ENCODE measurements around the gene SPOCK1.

The SPOCK1 gene

DNA sequence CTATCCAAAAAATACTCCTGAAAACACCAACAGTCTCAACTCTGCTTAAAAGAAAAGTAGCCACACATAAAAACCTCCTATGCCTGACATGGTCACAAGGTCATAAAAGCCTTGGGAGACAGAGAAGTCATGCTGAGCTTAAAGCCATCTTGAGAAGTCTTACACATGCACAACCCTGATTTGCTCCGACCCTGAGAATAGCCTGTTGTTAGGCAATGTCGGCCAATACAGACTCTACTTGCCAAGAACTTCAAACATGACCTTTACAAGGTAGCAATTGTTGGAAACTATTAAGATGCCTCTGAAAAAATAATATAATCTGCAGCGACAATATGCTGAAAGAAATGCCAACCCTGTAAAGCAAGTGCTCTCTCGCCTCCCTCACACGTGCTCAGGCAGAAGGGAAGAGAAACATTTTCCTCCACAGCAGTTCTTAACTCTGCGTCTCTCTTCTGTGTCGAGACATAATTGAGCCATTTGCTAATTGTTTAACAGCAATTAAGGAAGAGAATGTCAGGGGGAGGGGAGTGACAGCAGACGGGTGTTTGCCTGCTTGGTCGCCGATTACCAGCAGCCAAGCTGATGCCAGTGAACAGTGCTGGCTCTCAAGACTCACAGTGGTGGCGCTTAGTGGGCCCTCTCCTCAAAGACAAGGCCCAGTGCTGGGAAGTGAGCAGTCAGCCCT is 393.6 kb downstream of the SPOCK1 start:
- no peak for DNase-seq (ENCODE audit: low read depth)

DNA sequence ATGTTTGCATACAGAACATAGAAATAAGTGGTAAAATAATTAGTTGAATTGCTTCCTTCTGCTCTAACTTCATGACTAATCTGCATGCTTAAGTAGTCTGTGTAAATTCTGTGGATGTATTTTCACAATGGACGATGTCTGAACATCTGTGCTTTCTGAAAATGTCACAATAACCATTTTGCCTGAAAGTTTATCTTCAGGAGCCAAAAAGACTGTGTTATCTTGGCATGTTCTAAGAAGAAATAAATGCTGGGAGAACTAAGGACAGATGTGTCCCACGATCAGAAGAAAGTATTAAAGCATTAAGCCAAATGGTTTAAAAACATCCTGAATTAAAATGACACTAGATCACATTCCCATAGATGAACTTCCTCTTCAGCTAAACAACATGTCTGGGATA is 397.6 kb downstream of the SPOCK1 start:
- no peak for DNase-seq (ENCODE audit: low read depth)

DNA sequence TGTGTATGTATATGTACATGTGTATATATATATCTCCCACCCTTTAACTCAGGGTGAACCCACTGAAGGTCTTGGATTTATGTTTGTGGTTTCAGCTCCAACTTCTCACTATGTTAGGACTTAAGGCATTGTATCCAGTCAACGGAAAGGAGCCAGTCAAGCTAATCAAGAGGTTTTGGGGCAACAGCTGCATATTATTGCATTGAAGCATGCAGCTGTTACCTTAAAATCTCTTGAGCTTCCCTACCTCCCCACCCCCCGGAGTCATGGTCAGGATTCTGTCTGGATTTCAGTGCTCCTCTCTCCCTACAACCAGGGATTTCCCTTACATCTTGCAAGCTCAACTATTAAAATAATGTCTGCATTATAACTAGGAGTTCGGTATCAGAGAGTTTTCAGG is 399.5 kb downstream of the SPOCK1 start:
- DNase-seq (ENCODE audit: low read depth) = no peak

DNA sequence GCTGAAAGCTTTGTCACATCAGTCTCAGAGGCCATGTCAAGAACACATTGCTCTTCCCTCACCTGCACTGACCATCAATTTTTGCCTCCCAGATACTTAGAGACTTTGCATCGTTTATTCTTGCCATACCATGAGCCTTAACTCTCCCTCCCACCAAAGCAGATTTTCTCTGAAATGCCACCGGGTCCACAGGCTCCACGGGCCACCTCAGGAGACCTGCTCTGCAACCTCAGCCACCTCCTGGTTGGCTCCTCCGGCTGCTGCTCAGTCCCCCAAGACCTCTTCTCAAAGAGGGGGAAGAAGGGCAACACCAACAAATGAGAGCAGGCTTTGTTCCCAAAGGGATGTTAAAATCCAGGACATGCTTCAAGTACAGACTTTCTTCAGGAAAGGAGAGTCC is 400.5 kb downstream of the SPOCK1 start:
- DNase-seq (ENCODE audit: low read depth) = no peak

DNA sequence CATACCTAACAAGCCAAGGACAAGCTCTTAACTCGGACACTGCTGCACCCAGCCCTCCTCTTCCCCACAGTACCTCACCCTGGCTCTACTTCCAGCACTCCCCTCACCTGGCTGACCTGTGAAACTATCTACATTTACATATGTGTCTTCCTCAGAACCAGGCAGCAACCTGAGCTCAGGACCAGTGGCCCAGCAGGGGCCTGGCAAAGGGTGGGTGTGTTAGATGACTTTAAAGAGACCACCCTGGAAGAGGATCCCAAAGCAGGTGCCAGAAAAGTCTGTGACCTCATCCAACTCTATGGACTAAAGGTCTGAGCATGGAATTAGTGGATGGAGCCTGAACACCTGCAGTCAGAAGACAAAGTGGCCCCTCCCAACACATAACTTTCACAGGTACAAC is 400.9 kb downstream of the SPOCK1 start:
- DNase-seq (ENCODE audit: low read depth) = no peak

DNA sequence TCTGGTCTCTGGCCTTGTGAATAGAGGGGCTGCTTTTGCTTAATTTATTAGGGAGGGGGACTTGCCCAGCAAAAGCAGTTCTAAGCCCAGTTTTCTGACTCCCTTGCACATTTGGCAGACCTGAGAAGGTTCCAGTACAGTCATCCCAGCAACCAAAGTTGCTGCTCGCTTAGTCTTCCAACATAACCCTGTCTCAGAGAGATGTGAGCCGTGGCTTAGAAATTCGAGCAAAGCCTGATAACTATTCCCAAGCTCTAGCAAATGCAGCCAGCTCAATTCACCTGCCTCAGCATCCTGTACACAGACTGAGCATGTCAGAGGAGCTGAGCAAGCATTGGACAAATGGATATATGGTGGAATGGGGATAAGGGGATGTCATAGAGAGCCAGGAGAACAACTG is 401.9 kb downstream of the SPOCK1 start:
- DNase-seq (ENCODE audit: low read depth) = no peak

DNA sequence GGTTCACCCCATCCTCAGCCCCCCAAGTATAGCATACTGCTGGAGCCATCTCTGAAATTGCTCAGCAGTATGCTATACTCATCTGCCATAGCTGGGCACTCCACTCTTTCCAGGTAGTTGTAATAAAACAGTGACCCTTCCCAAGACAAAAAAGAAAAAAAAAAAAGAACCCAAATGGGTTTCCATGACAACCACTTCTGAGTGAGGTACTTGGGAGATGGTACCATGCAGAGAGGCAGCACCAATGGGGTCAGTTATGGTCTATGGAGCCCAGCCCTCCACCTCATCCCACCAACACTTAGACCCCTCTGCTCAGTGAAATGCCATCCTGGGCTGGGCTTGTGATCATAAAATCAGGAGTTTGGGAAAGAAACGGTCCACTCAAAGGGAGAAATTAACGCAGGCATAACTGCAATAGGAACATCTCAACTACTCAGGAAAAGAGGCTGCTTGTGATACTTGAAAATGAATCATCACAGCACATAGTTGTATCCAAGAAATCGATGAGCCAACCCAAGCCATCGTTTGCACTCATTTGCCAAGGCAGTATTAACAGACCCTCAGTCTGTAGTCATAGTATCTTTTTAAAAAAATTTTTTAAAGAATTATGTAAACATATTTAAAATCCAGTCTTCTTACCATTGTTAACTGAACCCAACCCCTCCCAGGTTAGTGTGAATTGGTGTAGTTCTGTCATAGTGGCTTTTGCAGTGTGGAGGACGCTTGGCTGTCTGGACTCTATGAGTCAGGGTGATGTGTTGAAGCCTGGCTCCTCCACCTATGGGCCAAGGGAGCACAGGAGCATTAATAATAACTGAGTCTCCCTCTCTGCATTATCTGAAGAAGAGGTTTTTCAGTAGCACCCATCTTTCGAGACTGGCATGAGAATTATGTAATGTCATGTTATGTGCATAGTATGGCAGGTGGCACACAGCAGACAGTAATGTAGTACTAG is 402.7 kb downstream of the SPOCK1 start:
- no peak for DNase-seq (ENCODE audit: low read depth)

DNA sequence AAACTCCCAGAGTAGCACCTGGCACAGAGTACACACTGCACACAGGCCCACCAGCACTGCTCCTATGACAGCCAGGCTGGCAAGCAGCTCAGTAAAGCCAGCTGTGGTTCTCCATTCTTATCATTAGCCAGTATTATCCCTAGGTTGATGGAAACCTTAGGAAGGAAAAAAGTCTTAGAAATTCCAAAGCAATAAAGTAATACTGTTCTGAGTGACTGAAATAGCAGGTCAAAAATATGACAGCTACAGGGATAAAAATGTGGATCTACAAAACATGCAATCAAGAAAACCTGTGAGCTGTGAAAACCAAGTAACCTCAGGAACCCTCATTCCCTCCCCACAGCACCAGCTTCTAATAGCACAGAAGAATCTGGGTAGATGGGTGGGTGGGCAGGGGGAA is 403.5 kb downstream of the SPOCK1 start:
- no peak for DNase-seq (ENCODE audit: low read depth)

DNA sequence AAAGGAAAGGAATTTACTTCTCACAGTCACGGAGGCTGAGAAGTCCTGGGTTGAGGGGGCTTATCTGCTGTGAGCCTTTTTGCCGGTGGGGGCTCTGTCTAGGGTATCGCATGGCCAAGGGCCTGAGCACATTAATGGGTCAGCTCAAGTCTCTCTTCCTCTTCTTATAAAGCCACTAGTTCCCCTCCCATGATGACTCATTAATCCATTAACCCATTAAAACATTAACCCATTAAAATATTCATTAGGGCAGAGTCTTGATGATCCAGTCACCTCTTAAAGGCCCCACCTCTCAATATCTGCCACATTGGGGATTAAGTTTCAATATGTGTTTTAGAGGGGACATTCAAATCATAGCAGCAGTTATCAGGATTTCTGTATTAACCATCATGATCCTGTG is 406.3 kb downstream of the SPOCK1 start:
- no peak for DNase-seq (ENCODE audit: low read depth)

DNA sequence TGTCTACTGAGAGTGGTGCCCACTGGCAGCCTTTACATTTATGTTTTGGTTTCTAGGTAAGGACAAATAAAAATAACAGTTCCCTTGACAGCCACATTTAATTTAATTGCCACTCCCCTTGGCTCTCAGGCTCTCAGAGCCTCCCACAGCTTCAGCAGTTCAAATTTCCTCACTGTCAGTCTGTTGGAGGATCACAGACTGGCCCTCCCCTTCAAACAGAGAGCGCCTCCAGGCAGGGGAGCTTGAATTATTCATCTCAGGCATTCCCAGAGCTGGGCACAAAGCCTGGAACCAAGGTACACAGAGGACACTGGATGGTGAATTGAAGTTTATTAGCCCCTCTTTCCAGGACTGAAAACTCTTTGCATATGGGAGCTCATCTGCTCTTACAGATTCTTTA is 407.7 kb downstream of the SPOCK1 start:
- DNase-seq (ENCODE audit: low read depth) = no peak

DNA sequence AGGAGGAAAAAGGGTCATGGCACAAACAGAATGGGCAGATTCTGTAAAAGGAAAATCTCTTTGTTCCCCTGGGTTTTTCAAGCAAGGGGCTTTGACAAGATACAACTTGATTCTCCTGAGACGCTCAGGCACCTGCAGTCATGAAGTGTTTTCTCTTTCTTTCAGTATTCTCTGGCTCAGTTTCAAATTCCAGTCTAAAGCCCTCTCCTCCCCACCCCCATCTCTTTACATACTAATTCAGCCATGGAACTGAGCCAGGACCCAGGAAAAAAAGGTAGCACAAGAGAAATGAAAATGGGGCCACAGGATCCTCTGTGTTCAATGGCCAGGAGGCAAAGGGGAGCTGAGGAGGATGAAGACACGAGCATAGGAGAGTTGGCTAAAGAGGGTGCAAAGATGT is 408.4 kb downstream of the SPOCK1 start:
- no peak for DNase-seq (ENCODE audit: low read depth)

DNA sequence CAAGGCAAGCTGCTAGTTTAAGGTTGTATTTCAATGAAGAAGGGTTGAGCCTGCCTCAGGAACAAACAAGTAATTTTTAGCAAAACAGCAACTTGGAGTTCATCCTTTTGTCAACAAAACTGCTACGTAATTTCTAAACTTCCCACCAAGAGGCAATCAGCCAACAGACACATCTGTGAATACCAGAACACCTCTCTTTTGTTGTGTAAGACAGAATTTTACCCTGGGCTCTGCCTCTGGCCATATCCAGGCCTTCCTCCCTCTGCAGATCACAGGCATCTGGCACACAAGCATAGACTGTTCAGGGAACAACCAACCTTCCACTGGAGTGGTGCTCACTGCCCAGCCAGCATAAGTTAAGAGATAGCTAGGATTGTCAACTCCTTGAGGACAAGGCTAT is 409.0 kb downstream of the SPOCK1 start:
- no peak for DNase-seq (ENCODE audit: low read depth)

DNA sequence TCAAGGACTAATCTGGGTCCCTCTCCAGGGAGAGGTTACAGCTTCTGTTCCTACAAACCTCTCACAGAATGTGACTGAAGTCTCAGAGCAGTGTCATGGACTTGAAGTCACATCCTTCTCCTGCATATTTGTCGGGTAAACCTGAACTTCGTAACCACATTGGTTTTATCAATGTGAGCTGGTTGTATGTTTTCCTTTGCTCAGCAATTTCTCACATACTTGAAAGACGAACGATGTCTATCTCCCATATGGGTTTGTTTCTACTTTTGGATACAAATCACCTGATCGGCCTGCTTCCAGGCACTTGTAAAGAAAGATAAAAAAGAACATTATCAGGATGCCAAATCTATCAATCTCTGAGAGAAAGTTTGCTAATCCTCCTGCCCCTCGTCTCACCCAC is 411.0 kb downstream of the SPOCK1 start:
- no peak for DNase-seq (ENCODE audit: low read depth)

DNA sequence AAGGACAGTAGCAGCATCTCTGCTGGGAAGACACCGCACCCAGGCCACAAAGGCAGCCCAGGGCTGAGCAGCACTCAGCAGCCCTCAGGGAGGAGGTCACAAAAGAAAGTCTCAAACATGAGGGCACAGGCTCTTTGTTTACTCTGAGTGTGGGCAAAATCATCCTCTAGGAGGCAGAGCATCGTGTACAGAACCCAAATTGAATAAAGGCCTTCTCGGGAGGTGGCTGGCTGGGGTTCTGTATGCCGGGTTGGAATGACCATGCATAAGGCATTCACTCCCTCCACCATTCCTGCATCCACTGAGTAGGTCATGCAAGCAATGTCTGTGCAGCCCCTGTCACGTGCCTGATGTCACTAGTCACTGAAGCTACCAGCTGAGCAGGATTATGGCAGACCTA is 412.8 kb downstream of the SPOCK1 start:
- DNase-seq (ENCODE audit: low read depth) = no peak

DNA sequence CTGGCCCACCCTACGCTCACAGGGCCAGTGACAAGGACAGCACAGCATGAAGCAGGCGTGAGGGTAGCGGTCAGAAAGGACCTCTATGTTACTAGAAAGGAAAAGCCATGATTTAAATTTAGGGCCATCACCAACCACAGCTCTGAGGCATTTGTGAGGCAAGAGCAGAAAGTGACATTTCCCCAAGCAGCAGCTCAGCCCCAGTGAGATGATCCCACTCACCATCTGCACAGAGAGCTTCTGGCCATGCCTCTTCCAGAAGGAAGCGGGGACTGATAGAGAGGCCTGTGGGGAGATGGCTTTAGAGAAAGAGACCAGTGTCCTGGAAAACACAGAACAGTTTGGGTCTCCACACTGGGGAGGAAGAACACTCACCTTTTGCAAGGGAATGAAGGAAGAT is 413.9 kb downstream of the SPOCK1 start:
- DNase-seq (ENCODE audit: low read depth) = no peak

DNA sequence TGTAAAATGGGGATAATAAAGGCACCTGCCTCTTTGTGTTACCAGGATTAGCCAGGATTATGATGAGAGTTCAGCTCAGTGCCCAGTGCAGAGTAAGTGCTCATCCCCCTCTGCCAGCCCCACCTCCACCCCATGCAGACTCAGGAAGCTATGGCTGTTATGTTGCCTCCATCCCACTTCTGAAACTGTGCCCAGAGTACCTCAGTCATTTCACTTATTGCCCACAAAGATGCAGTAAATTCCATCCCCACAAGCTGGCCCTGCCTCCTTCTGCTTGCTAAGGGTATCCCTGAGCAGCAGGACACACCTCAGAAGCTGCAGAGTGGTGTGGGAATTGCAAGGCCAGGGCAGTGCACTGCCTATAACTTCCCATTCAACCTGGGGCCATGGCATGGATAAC is 415.1 kb downstream of the SPOCK1 start:
- no peak for DNase-seq (ENCODE audit: low read depth)

DNA sequence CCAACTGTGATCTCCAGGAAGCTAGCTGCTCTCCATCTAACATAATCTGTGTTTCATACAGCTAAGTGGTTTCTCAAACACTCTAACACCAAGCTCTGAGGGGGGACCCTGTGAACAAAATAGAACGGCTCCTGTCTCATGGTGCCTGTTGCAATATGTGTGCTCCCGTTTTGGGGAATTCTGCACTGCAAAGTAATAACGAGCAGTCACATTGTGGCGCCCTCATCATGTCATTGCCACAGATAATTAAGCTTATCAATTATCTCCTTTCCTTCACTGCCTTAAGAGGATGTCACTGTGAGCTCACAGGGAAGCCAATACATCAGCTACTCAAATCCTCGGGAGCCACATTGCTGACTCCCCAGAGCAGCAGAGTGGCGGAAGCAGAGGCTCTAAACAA is 416.2 kb downstream of the SPOCK1 start:
- DNase-seq (ENCODE audit: low read depth) = no peak

DNA sequence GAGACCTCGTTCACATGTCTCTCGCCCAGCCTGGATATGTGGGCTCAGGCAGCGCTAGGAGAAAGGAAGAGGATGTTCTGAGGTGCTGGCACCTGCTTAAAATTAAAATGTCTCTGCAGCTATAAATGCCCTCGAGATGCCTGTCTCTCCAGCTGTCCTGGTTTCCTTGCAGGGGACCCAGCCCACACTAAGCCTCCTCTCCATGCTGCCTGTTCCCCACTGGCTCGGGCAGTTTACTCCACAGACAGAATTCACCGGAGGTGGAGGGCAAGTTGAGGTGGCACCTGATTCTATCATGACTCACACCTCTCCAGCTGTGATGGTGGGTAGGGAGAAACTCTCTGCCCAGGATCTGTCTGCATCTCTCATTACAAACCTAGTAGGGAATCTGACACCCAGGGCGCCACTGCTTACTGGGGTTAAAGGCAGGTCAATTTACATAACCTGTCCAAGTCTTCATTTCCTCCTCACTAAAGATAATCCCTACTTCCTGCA is 420.9 kb downstream of the SPOCK1 start:
- DNase-seq (ENCODE audit: low read depth) = no peak

DNA sequence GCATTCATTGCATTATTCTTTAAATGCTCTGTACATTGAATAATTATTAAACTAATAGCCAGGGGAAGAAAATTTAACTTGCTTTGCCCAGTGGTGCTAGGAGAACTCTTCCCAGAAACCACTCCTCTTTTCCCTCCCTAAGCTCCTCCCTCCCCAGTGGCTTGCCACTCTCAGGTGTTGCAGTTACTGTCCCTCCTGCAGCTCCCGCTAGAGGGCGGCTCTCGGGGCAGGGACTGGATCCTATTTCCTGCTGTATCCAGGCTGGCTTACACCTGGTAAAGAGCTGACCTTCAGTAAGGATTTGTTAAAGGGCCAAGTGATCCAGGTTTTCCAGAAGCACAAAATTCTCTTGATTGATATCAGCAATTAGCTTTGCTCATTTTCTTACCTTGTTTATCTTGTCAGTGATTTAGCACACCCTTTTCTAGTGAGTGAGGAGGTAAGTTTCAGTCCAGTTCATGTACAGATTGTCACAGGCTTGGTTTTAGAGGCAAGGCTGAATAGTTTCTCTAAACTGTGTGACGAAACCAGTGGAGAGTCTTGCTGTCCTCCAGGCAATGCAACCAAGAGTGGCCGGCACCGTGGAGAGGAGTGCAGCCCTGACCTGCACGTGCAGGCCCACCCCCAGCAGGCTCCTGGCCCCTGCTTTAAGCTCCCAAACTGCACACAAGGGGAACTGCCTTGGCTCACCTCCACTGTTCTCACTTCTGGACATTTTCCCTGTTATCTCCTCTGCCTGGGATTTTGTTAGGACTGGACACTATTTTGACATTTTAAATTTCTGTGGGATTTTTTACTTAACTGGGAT is 423.8 kb downstream of the SPOCK1 start:
- DNase-seq (ENCODE audit: low read depth) = no peak

DNA sequence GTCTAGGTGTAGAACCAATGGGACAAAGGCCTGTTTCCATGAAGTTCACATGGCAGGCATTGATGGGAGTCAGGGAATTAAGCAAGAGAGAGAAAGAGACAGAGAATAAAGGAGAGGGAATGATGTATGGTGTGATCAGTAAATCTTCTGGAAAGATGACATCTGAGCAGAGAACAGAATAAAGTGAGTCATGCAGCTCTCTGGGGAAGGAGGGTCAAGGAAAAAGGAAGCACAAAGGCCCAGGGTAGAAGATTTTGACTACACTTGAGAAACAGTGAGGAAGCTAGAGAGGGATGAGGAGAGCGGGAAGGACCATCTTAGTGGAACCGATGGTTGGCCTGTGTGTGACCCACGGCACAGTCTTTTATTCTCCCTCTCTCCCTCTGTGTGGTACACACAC is 425.9 kb downstream of the SPOCK1 start:
- DNase-seq (ENCODE audit: low read depth) = no peak

DNA sequence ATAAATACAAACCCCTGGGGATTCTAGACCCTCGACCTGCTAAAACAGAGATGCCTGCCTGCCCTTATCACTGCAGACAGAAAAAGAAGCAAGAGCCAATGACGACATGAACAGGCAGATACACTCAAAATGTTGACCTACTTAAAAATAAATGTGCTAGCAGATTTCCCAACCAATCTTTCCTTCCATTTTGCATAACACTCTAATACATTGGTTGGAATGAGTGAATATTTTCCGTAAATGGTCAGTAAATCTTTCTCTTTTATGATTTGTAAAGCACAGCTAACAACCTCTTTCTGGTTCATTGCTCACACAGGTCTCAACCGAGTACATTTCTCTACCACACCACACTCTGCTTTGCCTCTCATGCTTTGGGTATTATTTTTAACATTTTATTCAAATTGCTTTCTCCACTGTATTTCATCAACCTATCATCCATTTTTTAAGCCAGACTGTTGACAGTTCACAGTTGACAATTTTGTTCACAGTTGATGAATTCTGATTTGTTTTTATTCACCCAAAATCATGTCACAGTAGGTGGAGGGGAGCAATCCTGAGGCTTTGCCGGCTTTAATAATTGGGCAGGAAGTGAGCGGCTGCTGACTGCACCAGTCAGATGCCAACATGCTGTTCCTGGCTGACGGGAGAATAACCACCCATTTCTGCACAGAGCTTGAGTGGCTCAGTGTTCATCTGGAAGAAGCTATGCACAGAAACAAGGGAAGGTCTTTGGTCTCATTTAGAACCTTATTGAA is 426.6 kb downstream of the SPOCK1 start:
- DNase-seq (ENCODE audit: low read depth) = no peak

DNA sequence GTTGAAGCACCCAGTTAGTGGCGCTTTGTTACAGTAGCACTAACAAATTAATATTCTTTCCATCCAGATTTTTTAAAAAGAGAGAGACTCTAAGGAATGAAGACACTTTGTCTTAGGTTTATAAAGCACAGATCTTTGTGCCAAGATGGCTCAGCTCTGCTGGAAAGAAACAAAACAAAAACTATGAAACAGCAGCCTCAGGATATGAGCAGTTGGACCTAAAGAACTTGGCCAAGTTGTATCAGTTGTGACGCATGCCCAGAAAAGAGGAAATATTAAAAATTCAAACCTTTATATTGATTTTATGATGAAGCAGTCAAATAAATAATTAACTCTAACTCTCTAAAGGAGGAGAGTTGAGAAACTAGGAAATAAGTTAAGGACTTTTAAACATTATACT is 427.2 kb downstream of the SPOCK1 start:
- no peak for DNase-seq (ENCODE audit: low read depth)
